ENCODE measurements around the gene PTPRG. TPM values are rescaled to one million over a fixed set of nuclear protein-coding genes. Genes with fewer than 3 reads are reported as not detected.

Gene PTPRG
- total and polyA plus RNA-seq, 2 of the 13 experiments (the other 11 are each of a cell fraction or from before 2014, with no cell fraction given) = 8.0 to 25.3 TPM

- POLR2A ChIA-PET = no interaction called here
- intact Hi-C loops (cut with micrococcal nuclease; ENCODE audit: unreplicated experiment) (no loop called here), in situ Hi-C loops (cut with HindIII; ENCODE audit: extremely low pct_ligation_motif_present, low pct_unique_long_range_greater_than_20kb) (no loop called here)
- no peaks in the 10 kb centered on the region for H3K36me3 ChIP-seq (replicated peaks in 1 of 2; ENCODE audit: control insufficient read depth in 1 of 2, insufficient read depth in 2 of 2, low read length in 2 of 2)
- H3K9ac ChIP-seq (ENCODE audit: insufficient read depth, low read depth, low read length) = no peak overlapping the region
- H3K4me1 ChIP-seq (ENCODE audit: insufficient read depth, low read length) = no peaks in the 10 kb centered on the region
- no peaks in the 10 kb centered on the region for H3K79me2 ChIP-seq (ENCODE audit: insufficient read depth, low read length)
- H3K4me3 ChIP-seq (replicated peaks in 1 of 3; ENCODE audit: insufficient read depth in 1 of 3, low read depth in 2 of 3, low read length in 3 of 3) = no peak overlapping the region
- no peaks in the 10 kb centered on the region for H4K20me1 ChIP-seq (ENCODE audit: insufficient read depth, low read length)
- BruUV-seq (replicated peaks) = no TSS peak
- H3K4me2 ChIP-seq (ENCODE audit: low read depth, low read length) = no peak overlapping the region
- CTCF ChIA-PET (ENCODE audit: low intra/inter-chr PET ratio, low total read pairs) = no interaction called here
- no peaks in the 10 kb centered on the region for H3K27me3 ChIP-seq (ENCODE audit: control insufficient read depth in 1 of 2, insufficient read depth in 2 of 2, low read length in 2 of 2)
- DNase-seq (ENCODE audit: low spot score) = no peak
- ATAC-seq = no peak
- H2AFZ ChIP-seq (ENCODE audit: low read length) = no peak overlapping the region
- WGBS (ENCODE audit: low lambda C conversion rate) = 92% methylated on average over 5 of the region's 5 CpGs
- no peaks in the 10 kb centered on the region for H3K9me3 ChIP-seq (ENCODE audit: low read length)
- FAIRE-seq = no peak
- no peak for TF ChIP-seq ZNF549 (CRISPR knock-in tag; IDR thresholded peaks at IDR 0.05)
- TF ChIP-seq SRSF9 (IDR thresholded peaks at IDR 0.05; ENCODE audit: borderline replicate concordance, insufficient read depth, low read depth, low read length, poor library complexity, severe bottlenecking) = no peak
- TF ChIP-seq EHMT2 (IDR thresholded peaks at IDR 0.05; ENCODE audit: borderline replicate concordance, low read depth, low read length) = no peak
- no peak for TF ChIP-seq MAFK (conservative IDR thresholded peaks at IDR 0.05 in 1 of 2, IDR thresholded peaks at IDR 0.05 in 1 of 2; ENCODE audit: low read length in 2 of 2)
- TF ChIP-seq MAF1 (CRISPR knock-in tag; IDR thresholded peaks at IDR 0.05; ENCODE audit: borderline replicate concordance) = no peak
- no peak for TF ChIP-seq KLF16 (CRISPR knock-in tag; IDR thresholded peaks at IDR 0.05)
- no peak for TF ChIP-seq ZSCAN5A (CRISPR knock-in tag; IDR thresholded peaks at IDR 0.05; ENCODE audit: borderline replicate concordance)
- H3K27ac ChIP-seq (ENCODE audit: extremely low read length, insufficient read depth, low read length) = no peak overlapping the region
Measured at GRCh38 chr3:62238003-62238402, 676.6 kb downstream of the PTPRG start.

GRCh38 chr3:62238431-62238830 is 677.1 kb downstream of the PTPRG start:
- Histone ChIP-seq H3K4me3 (replicated peaks in 1 of 3; ENCODE audit: insufficient read depth in 1 of 3, low read depth in 2 of 3, low read length in 3 of 3) (no peak overlapping the region), H3K4me1 (ENCODE audit: insufficient read depth, low read length) (no peaks in the 10 kb centered on the region), H3K36me3 (replicated peaks in 1 of 2; ENCODE audit: control insufficient read depth in 1 of 2, insufficient read depth in 2 of 2, low read length in 2 of 2) (no peaks in the 10 kb centered on the region; a peak in 1 of 5 replicates), H3K4me2 (ENCODE audit: low read depth, low read length) (no peak overlapping the region), H2AFZ (ENCODE audit: low read length) (no peak overlapping the region), H4K20me1 (ENCODE audit: insufficient read depth, low read length) (no peaks in the 10 kb centered on the region), H3K9me3 (ENCODE audit: low read length) (no peaks in the 10 kb centered on the region), H3K27me3 (ENCODE audit: control insufficient read depth in 1 of 2, insufficient read depth in 2 of 2, low read length in 2 of 2) (no peaks in the 10 kb centered on the region), H3K79me2 (ENCODE audit: insufficient read depth, low read length) (no peaks in the 10 kb centered on the region), H3K27ac (ENCODE audit: extremely low read length, insufficient read depth, low read length) (no peak overlapping the region), H3K9ac (ENCODE audit: insufficient read depth, low read depth, low read length) (no peak overlapping the region)
- ChIA-PET POLR2A (no interaction called here), CTCF (ENCODE audit: low intra/inter-chr PET ratio, low total read pairs) (no interaction called here)
- no peak for DNase-seq (ENCODE audit: low spot score)
- in situ Hi-C loops (cut with HindIII; ENCODE audit: extremely low pct_ligation_motif_present, low pct_unique_long_range_greater_than_20kb) = no loop called here
- intact Hi-C loops (cut with micrococcal nuclease; ENCODE audit: unreplicated experiment) = no loop called here
- BruUV-seq (replicated peaks) = no TSS peak
- ATAC-seq = no peak
- no peak for FAIRE-seq
- TF ChIP-seq HIC2 (CRISPR knock-in tag; IDR thresholded peaks at IDR 0.05; ENCODE audit: low read depth) = no peak
- TF ChIP-seq ZBTB21 (CRISPR knock-in tag; IDR thresholded peaks at IDR 0.05) = no peak
- TF ChIP-seq NR2C2 (CRISPR knock-in tag; IDR thresholded peaks at IDR 0.05; ENCODE audit: borderline replicate concordance) = no peak
- TF ChIP-seq ZFP37 (CRISPR knock-in tag; IDR thresholded peaks at IDR 0.05; ENCODE audit: borderline replicate concordance) = no peak
- TF ChIP-seq ONECUT2 (CRISPR knock-in tag; IDR thresholded peaks at IDR 0.05) = no peak
- no peak for TF ChIP-seq ZNF567 (CRISPR knock-in tag; IDR thresholded peaks at IDR 0.05; ENCODE audit: borderline replicate concordance)
- TF ChIP-seq TBP (CRISPR knock-in tag; IDR thresholded peaks at IDR 0.05) = no peak
- TF ChIP-seq ZBTB34 (CRISPR knock-in tag; IDR thresholded peaks at IDR 0.05) = no peak
- no peak for TF ChIP-seq SKI (IDR thresholded peaks at IDR 0.05; ENCODE audit: partially characterized antibody)

Data from HepG2 (cell line).